OCI-LY3 (cell line): Measurements from ENCODE around the gene KIF3B.

Experiments used
- H2AFZ ChIP-seq: fragments of 200-600, 300-600 bp; shearing (Covaris generic); 2 replicates; pipeline ENCODE4 v1.6.0; 2014; ENCODE audit warnings: antibody characterized with exemption, low read depth, low read length
- H3K27ac ChIP-seq: fragments of 200-600, 300-600 bp; sonication (generic); 2 replicates; pipeline ENCODE4 v1.5.1; 2014; ENCODE audit warnings: mild to moderate bottlenecking, low read length, moderate library complexity, mixed read lengths
- H3K27me3 ChIP-seq: fragments of 200-600, 300-600 bp; sonication (generic); 2 replicates; pipeline ENCODE4 v1.6.1; 2014; ENCODE audit warnings: low read depth, low read length, mixed read lengths
- H3K36me3 ChIP-seq: fragments of 200-600, 300-600 bp; sonication (generic); replicated peaks from 2 replicates; pipeline ENCODE3; 2014; ENCODE audit warnings: low read depth, low read length, mixed read lengths
- H3K4me1 ChIP-seq: fragments of 300-600, 200-600 bp; sonication (generic); 2 replicates; pipeline ENCODE4 v1.6.1; 2014; ENCODE audit warnings: low read length, mixed read lengths
- H3K4me2 ChIP-seq: fragments of 200-600, 300-600 bp; sonication (generic); 2 replicates; pipeline ENCODE4 v1.6.1; 2014; ENCODE audit warnings: low read length, mixed read lengths
- H3K4me3 ChIP-seq: fragments of 300-600, 200-600 bp; sonication (generic); 2 replicates; pipeline ENCODE4 v1.5.1; 2014; ENCODE audit warnings: antibody characterized with exemption, mild to moderate bottlenecking, low read length, moderate library complexity
- H3K79me2 ChIP-seq: fragments of 300-600, 200-600 bp; shearing (Covaris generic); 2 replicates; pipeline ENCODE4 v1.6.1; 2014; ENCODE audit warnings: mild to moderate bottlenecking, low read length, mixed read lengths
- H3K9ac ChIP-seq: fragments of 300-600, 200-600 bp; shearing (Covaris generic); 2 replicates; pipeline ENCODE4 v1.6.0; 2014; ENCODE audit warnings: mild to moderate bottlenecking, low read length, moderate library complexity
- H3K9me3 ChIP-seq: fragments of 200-600, 300-600 bp; shearing (Covaris generic); 2 replicates; pipeline ENCODE4 v1.6.1; 2014; ENCODE audit warnings: low read length, mixed read lengths; ENCODE audit not compliant: insufficient read depth
- H4K20me1 ChIP-seq: fragments of 200-600, 300-600 bp; sonication (generic); 2 replicates; pipeline ENCODE4 v1.6.1; 2016; ENCODE audit warnings: low read length, mixed read lengths; ENCODE audit not compliant: insufficient read depth
- CTCF ChIP-seq: fragments of 200-600, 300-600 bp; sonication (generic); IDR thresholded peaks from 2 replicates; pipeline ENCODE4 v1.5.1; 2014; ENCODE audit warnings: antibody characterized with exemption, low read length, low read depth
- EZH2phosphoT487 ChIP-seq: fragments of 200-600 bp; shearing (Covaris generic); IDR thresholded peaks from 2 replicates; pipeline ENCODE4 v1.6.1; 2018; ENCODE audit warnings: antibody characterized with exemption, mixed run types, low read depth

KIF3B gene

GRCh38 chr20:32325706-32326503 is 48.5 kb downstream of the KIF3B start:
- no peaks in the 10 kb centered on the region for H3K9me3 ChIP-seq
- TF ChIP-seq EZH2phosphoT487: no peak
- no peak for TF ChIP-seq CTCF
- no peaks in the 10 kb centered on the region for H3K27me3 ChIP-seq
- peaks cover 9% of the 10 kb centered on the region for H3K4me1 ChIP-seq
- no peak overlapping the region for H3K9ac ChIP-seq
- H3K4me3 ChIP-seq: no peak overlapping the region
- peaks cover 22% of the 10 kb centered on the region for H3K36me3 ChIP-seq
- no peak overlapping the region for H2AFZ ChIP-seq
- H3K79me2 ChIP-seq: no peaks in the 10 kb centered on the region
- H4K20me1 ChIP-seq: no peaks in the 10 kb centered on the region
- no peak overlapping the region for H3K27ac ChIP-seq
- H3K4me2 ChIP-seq: no peak overlapping the region

- Histone ChIP-seq H3K4me1 (peaks cover 6% of the 10 kb centered on the region), H2AFZ (no peak overlapping the region), H3K36me3 (peaks cover 27% of the 10 kb centered on the region), H3K9me3 (no peaks in the 10 kb centered on the region), H3K4me3 (no peak overlapping the region), H4K20me1 (no peaks in the 10 kb centered on the region), H3K4me2 (no peak overlapping the region), H3K27me3 (no peaks in the 10 kb centered on the region), H3K27ac (no peak overlapping the region), H3K9ac (no peak overlapping the region), H3K79me2 (no peaks in the 10 kb centered on the region)
- TF ChIP-seq EZH2phosphoT487 (no peak), CTCF (no peak)
These were observed 49.0 kb downstream of the KIF3B start for GRCh38 chr20:32326504-32326845.

GRCh38 chr20:32327087-32327681 is 49.7 kb downstream of the KIF3B start:
- Histone ChIP-seq H4K20me1 (no peaks in the 10 kb centered on the region), H3K27ac (no peak overlapping the region), H3K27me3 (no peaks in the 10 kb centered on the region), H3K4me2 (no peak overlapping the region), H3K9me3 (no peaks in the 10 kb centered on the region), H3K9ac (no peak overlapping the region), H3K4me1 (peaks cover 8% of the 10 kb centered on the region), H3K36me3 (peaks cover 34% of the 10 kb centered on the region), H3K4me3 (no peak overlapping the region), H2AFZ (no peak overlapping the region), H3K79me2 (no peaks in the 10 kb centered on the region)
- TF ChIP-seq CTCF: no peak

- Histone ChIP-seq H3K36me3 (peaks cover 47% of the 10 kb centered on the region), H3K27ac (no peak overlapping the region), H3K9ac (no peak overlapping the region), H2AFZ (no peak overlapping the region), H3K27me3 (no peaks in the 10 kb centered on the region), H3K79me2 (no peaks in the 10 kb centered on the region), H3K4me2 (no peak overlapping the region), H3K9me3 (no peaks in the 10 kb centered on the region), H3K4me1 (peaks cover 32% of the 10 kb centered on the region), H3K4me3 (no peak overlapping the region), H4K20me1 (no peaks in the 10 kb centered on the region)
- TF ChIP-seq EZH2phosphoT487 (no peak), CTCF (no peak)
These were observed 52.5 kb downstream of the KIF3B start for GRCh38 chr20:32329817-32330554.
